Tibial nerve (tissue), 3 donors: ENCODE measurements around the gene XKR7.

Experiments used
- EP300 ChIP-seq, 2 donors: sonication (generic); formaldehyde crosslinking; IDR thresholded peaks; one replicate each; pipeline ENCODE4 v1.6.1; 2017; ENCODE audit warnings: antibody characterized with exemption in 2 of 2, mild to moderate bottlenecking in 1 of 2
- POLR2A ChIP-seq, 2 donors: fragments of 450-650 bp; IDR thresholded peaks; one replicate each; pipeline ENCODE4 v1.6.1; 2017; ENCODE audit warnings: antibody characterized with exemption in 2 of 2, mild to moderate bottlenecking in 2 of 2, moderate library complexity in 2 of 2

DNA sequence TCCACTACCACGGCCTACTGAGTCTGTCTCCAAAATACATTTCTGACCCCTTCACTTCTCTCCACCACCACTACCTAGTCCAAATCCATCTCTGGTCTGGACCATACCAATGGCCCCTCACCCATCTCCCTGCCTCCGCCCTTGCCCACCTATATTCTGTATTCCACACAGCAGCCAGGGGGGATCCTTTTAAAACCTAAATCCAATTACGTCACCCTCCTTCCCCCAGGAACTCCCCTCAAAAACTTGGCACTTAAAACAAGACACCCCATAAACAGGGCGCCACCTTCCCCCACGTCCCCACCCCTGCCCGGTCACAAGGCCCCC is 16.8 kb upstream of the XKR7 start:
- TF ChIP-seq EP300 (IDR thresholded peaks at IDR 0.05): no peak
- TF ChIP-seq POLR2A (IDR thresholded peaks at IDR 0.05): no peak
